Chondrocyte (in vitro differentiated cells): ENCODE measurements around the gene BDKRB2. TPM values are rescaled to one million over a fixed set of nuclear protein-coding genes. Genes with fewer than 3 reads are reported as not detected.

Experiments
- DNase-seq: peaks from one replicate; pipeline ENCODE4 v3.0.0; 2021; ENCODE audit warnings: mixed read lengths, low spot score
- H3K27ac Mint-ChIP-seq: one replicate; pipeline ENCODE4 v1.8.0; 2021; ENCODE audit warnings: mild to moderate bottlenecking, moderate library complexity, mixed read lengths; ENCODE audit not compliant: unreplicated experiment
- H3K27me3 Mint-ChIP-seq: 2 replicates; pipeline ENCODE4 v1.8.0; 2021; ENCODE audit warnings: low read depth, mixed read lengths
- H3K36me3 Mint-ChIP-seq: 2 replicates; pipeline ENCODE4 v1.8.0; 2021; ENCODE audit warnings: low read depth, mixed read lengths
- H3K4me1 Mint-ChIP-seq: 2 replicates; pipeline ENCODE4 v1.8.0; 2021; ENCODE audit warnings: low read depth, mild to moderate bottlenecking, mixed read lengths
- H3K4me3 Mint-ChIP-seq: one replicate; pipeline ENCODE4 v1.8.0; 2021; ENCODE audit warnings: mild to moderate bottlenecking, moderate library complexity, mixed read lengths; ENCODE audit not compliant: unreplicated experiment
- H3K9me3 Mint-ChIP-seq: 2 replicates; pipeline ENCODE4 v1.8.0; 2021; ENCODE audit warnings: low read depth, mixed read lengths
- total RNA-seq: library from RNA; stranded (reverse); gene quantifications from 3 replicates; pipeline ENCODE4 v1.2.1, GENCODE V29; 2021
- TF ChIP-seq, protein P1 (sequence below): fragments of 200-600 bp; sonication (generic); IDR thresholded peaks from 2 replicates; pipeline ENCODE4 v1.5.0; 2021; ENCODE audit warnings: antibody characterized with exemption, mild to moderate bottlenecking, moderate library complexity

Gene BDKRB2
- total RNA-seq, 1 donor from 2014 or later, result 0.27 TPM

DNA sequence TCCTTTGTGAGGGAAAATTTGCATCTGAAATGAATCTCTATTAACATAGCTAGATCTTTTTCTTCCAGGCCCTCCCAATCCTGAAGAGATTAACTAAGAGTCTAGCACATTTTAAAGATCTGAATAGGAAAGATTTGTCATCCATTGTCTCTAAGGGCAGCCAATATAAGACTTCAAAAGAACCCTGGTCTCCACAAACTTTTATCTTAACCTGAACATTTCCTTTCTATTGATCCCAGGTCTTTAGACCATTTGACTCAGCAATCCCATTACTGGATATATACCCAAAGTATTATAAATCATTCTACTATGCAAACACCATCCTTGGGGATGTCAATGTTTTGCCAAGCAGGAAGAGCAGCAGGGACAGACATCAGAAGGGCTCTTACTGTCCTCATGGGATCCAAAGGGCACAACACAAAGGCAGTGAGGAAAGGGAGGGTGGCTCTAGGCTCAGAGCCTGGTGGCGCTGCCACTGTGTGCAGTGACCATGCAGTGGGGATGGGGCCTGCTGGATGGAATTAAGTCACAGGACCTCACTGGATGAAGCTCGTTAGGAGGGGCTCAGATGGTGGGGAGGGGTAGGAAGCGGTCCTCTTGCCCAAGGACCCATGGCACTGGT lies 12.7 kb upstream of the BDKRB2 start:
- DNase-seq, result no peak
- no peaks in the 10 kb centered on the region for H3K36me3 Mint-ChIP-seq
- H3K27me3 Mint-ChIP-seq, result peaks cover 29% of the 10 kb centered on the region
- no peak overlapping the region for H3K4me3 Mint-ChIP-seq
- TF ChIP-seq, protein P1, sequence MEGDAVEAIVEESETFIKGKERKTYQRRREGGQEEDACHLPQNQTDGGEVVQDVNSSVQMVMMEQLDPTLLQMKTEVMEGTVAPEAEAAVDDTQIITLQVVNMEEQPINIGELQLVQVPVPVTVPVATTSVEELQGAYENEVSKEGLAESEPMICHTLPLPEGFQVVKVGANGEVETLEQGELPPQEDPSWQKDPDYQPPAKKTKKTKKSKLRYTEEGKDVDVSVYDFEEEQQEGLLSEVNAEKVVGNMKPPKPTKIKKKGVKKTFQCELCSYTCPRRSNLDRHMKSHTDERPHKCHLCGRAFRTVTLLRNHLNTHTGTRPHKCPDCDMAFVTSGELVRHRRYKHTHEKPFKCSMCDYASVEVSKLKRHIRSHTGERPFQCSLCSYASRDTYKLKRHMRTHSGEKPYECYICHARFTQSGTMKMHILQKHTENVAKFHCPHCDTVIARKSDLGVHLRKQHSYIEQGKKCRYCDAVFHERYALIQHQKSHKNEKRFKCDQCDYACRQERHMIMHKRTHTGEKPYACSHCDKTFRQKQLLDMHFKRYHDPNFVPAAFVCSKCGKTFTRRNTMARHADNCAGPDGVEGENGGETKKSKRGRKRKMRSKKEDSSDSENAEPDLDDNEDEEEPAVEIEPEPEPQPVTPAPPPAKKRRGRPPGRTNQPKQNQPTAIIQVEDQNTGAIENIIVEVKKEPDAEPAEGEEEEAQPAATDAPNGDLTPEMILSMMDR, result no peak
- peaks cover 3% of the 10 kb centered on the region for H3K4me1 Mint-ChIP-seq
- H3K9me3 Mint-ChIP-seq, result peaks cover 2% of the 10 kb centered on the region
- no peak overlapping the region for H3K27ac Mint-ChIP-seq

DNA sequence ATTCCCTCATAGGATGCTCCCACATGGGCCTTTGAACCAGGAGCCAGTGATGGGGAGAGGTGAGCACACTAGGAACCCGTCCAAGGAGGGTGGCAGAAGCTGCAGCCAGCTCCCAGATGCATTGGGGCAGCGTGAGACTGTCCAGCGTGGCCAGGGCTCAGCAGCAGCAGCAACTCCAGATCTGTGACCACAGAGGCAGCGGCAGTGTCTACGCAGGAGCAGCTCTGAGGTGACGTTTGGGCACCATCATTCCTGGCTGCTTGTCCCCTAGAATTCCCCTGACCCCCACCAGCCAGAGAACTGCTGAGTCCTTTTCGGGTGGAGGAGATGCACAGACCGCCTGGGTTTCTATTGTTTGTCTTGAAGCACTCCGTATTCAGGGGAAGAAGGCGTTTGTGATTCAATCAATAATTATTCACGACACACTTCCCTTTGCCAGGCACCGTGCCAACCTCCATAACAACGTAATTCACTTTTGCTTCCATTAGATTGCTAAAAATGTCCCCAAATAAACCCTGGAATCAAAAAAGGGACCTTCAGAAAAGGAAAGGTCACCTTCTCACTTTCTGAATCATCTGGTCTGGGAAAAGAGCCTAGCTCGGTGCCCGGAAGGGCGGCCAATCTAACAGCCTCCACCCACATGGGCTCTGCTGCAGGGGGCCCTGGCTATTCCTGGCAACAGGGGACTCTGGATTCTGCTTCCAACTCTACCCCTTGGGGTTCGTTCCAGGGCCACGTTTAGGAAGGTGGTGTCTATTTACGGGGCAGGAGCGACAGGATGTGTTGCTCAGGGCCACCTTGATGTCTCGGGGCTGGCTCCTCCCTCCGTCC lies 11.4 kb upstream of the BDKRB2 start:
- Mint-ChIP-seq H3K36me3 (no peaks in the 10 kb centered on the region), H3K4me1 (peaks cover 2% of the 10 kb centered on the region), H3K27me3 (peaks cover 29% of the 10 kb centered on the region), H3K4me3 (no peak overlapping the region), H3K9me3 (peaks cover 2% of the 10 kb centered on the region), H3K27ac (no peak overlapping the region)
- DNase-seq, result no peak
- TF ChIP-seq, protein P1, result no peak

DNA sequence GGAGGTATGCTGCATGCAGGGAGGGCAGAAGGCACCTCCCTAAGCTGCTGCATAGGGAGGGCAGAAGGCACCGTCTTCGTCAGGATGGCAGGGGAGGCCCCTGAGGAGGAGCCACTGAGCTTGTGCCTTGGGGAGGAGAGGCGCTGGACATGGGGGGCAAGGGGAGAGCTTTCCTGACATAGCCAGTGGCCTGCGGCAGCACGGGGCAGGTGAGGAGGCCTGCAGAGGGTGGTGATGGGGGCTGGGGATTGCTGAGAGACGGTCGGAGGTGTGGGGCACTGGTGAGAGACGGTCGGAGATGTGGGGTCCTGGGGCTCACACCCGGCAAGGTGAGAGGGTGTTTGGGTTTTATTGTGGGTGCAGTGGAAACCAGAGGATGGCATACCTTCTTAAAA lies 10.4 kb upstream of the BDKRB2 start:
- peaks cover 10% of the 10 kb centered on the region for H3K4me1 Mint-ChIP-seq
- H3K4me3 Mint-ChIP-seq, result no peak overlapping the region
- H3K27ac Mint-ChIP-seq, result no peak overlapping the region
- H3K9me3 Mint-ChIP-seq, result peaks cover 2% of the 10 kb centered on the region
- no peak for DNase-seq
- H3K27me3 Mint-ChIP-seq, result peaks cover 27% of the 10 kb centered on the region
- TF ChIP-seq, protein P1, result no peak
- H3K36me3 Mint-ChIP-seq, result no peaks in the 10 kb centered on the region

DNA sequence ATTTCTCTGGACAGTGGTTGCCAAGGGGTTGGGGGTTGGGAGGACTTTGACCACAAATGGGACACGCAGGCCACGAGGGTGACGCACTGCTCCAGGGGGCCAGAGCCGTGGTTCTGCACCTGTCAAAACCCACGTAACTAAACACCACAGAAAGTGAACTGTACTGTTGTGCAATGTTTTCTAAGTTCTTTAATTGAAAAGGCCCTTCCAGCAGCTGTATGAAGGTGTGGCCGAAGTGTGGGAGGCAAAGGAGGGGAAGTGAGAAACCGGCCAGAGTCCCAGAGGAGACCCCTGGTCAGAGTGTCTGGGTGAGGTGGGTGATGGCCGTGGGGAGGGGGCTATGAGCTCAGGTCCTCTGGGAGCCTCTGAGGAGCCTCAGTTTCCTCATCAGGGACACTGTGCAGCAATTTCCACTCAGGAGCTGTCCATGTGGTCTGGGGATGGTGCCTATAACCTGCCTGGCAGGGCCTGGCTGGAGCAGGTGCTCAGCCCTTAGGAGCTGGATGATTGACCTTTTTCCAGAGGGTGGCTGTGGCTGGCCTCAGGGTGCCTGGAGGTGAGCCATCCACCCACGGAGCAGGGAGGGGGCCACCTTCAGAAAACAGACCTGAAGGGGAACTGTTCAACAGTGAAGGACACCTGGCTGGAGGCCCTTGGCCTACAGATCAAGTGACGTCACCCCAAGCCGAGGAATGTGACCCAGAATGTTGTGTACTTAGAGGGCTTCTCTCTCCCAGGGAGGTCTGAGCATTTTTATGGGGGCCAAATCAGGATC lies 9.8 kb upstream of the BDKRB2 start:
- Mint-ChIP-seq H3K36me3 (no peaks in the 10 kb centered on the region), H3K4me1 (peaks cover 10% of the 10 kb centered on the region), H3K4me3 (no peak overlapping the region), H3K27ac (no peak overlapping the region), H3K9me3 (peaks cover 2% of the 10 kb centered on the region), H3K27me3 (peaks cover 23% of the 10 kb centered on the region)
- TF ChIP-seq, protein P1, result no peak
- no peak for DNase-seq

DNA sequence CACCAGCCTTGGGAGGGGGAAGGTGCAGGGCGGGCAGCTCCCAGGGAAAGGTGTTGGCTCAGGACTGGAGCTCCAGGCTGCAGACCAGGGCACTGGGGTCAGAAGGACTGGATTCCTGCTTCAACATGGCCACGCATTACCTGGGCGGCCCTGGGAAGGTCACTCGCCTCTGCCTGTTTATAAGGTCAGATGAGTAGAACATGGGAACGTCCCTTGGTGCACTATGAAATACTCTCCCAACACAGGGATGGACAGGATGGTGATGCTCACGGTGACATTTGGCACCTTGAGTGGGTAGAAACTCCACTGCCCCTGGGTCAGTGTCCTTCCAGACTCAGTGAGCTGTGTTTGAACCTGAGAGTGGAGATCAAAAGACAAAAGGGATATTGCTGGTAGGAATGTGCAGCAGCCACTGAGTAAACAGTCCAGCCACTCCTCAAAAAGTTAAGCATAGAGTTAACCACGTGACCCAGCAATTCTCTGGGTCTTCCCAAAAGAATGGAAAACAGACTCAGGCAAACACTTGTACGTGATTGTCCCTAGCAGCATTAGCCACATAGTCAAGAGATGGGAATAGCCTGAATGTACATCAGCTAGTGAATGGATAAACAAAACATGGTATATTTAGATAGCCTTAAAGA lies 9.1 kb upstream of the BDKRB2 start:
- Mint-ChIP-seq H3K4me3 (no peak overlapping the region), H3K36me3 (no peaks in the 10 kb centered on the region), H3K4me1 (peaks cover 10% of the 10 kb centered on the region), H3K9me3 (peaks cover 2% of the 10 kb centered on the region), H3K27ac (no peak overlapping the region), H3K27me3 (peaks cover 23% of the 10 kb centered on the region)
- no peak for DNase-seq
- TF ChIP-seq, protein P1, result no peak
